Measurements from ENCODE around the gene NOX3.

The NOX3 gene

GRCh38 chr6:155432293-155432692 lies 23.3 kb downstream of the NOX3 start:
- no peak for DNase-seq

- DNase-seq, result no peak
Observed at GRCh38 chr6:155429321-155429893, 26.2 kb downstream of the NOX3 start.

- no peak for DNase-seq
Observed at GRCh38 chr6:155426408-155426945, 29.2 kb downstream of the NOX3 start.

GRCh38 chr6:155424181-155424580 lies 31.5 kb downstream of the NOX3 start:
- DNase-seq, result no peak

GRCh38 chr6:155422635-155423034 lies 33.0 kb downstream of the NOX3 start:
- no peak for DNase-seq

- DNase-seq, result peak in 1 of 2 donors; percentile 14
Observed at GRCh38 chr6:155420492-155420891, 35.1 kb downstream of the NOX3 start.

- DNase-seq, result no peak
Observed at GRCh38 chr6:155419161-155419560, 36.5 kb downstream of the NOX3 start.

GRCh38 chr6:155418017-155418761 lies 37.5 kb downstream of the NOX3 start:
- peak; percentile 74 to 81 for DNase-seq

- DNase-seq, result peak in 1 of 2 donors; percentile 3
Observed at GRCh38 chr6:155417454-155417853, 38.2 kb downstream of the NOX3 start.

GRCh38 chr6:155415953-155416352 lies 39.7 kb downstream of the NOX3 start:
- no peak for DNase-seq

- no peak for DNase-seq
Observed at GRCh38 chr6:155414049-155414448, 41.6 kb downstream of the NOX3 start.

- no peak for DNase-seq
Observed at GRCh38 chr6:155412335-155412734, 43.3 kb downstream of the NOX3 start.

GRCh38 chr6:155411154-155412052 lies 44.2 kb downstream of the NOX3 start:
- no peak for DNase-seq

GRCh38 chr6:155409391-155409790 lies 46.2 kb downstream of the NOX3 start:
- DNase-seq, result no peak

GRCh38 chr6:155408981-155409380 lies 46.7 kb downstream of the NOX3 start:
- no peak for DNase-seq

GRCh38 chr6:155408231-155408630 lies 47.4 kb downstream of the NOX3 start:
- DNase-seq, result no peak

- no peak for DNase-seq
Observed at GRCh38 chr6:155406801-155407200, 48.8 kb downstream of the NOX3 start.

GRCh38 chr6:155404937-155405336 lies 50.7 kb downstream of the NOX3 start:
- no peak for DNase-seq

- no peak for DNase-seq
Observed at GRCh38 chr6:155402656-155403304, 52.9 kb downstream of the NOX3 start.

GRCh38 chr6:155400654-155400965 lies 55.0 kb downstream of the NOX3 start:
- no peak for DNase-seq

GRCh38 chr6:155399745-155400653 lies 55.6 kb downstream of the NOX3 start:
- DNase-seq, result no peak
